Measurements from ENCODE around the gene PNP.

Gene PNP

DNA sequence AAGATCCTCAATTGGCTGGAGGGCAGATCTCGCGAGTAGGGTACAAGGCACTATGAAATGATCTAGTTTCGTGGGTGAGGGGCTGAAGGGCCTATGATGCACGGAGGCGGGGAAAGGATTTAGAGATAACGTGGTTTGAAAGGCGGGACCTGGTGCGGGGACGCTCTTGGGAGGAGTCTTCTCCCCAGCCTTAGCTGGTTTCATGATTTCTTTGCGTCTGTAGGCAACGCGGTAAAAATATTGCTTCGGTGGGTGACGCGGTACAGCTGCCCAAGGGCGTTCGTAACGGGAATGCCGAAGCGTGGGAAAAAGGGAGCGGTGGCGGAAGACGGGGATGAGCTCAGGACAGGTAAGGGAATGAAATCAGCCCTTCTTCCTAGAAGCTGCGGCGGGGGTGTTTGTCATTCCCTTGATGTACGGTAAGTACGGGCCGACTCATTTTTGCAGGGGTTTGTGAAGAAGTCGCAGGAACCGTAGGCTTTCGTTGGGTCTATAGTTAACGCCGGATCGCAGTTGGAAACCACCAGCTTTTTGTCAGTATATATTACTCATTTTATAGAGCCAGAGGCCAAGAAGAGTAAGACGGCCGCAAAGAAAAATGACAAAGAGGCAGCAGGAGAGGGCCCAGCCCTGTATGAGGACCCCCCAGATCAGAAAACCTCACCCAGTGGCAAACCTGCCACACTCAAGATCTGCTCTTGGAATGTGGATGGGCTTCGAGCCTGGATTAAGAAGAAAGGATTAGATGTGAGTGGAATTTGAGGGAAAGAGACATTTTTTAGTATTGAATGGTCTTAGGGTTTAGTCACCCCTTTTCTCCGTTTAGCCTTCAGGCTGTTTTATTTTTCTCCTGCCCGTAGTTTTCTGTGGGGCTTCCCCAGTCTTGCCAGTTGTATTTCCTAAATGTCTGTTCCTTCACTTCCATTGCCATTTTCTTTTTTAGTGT is 13.6 kb upstream of the PNP start:
- DNase-seq (ENCODE audit: low spot score), result no peak

DNA sequence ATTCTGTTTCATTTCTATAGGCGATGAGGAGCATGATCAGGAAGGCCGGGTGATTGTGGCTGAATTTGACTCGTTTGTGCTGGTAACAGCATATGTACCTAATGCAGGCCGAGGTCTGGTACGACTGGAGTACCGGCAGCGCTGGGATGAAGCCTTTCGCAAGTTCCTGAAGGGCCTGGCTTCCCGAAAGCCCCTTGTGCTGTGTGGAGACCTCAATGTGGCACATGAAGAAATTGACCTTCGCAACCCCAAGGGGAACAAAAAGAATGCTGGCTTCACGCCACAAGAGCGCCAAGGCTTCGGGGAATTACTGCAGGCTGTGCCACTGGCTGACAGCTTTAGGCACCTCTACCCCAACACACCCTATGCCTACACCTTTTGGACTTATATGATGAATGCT is 12.2 kb upstream of the PNP start:
- no peak for DNase-seq (ENCODE audit: low spot score)

DNA sequence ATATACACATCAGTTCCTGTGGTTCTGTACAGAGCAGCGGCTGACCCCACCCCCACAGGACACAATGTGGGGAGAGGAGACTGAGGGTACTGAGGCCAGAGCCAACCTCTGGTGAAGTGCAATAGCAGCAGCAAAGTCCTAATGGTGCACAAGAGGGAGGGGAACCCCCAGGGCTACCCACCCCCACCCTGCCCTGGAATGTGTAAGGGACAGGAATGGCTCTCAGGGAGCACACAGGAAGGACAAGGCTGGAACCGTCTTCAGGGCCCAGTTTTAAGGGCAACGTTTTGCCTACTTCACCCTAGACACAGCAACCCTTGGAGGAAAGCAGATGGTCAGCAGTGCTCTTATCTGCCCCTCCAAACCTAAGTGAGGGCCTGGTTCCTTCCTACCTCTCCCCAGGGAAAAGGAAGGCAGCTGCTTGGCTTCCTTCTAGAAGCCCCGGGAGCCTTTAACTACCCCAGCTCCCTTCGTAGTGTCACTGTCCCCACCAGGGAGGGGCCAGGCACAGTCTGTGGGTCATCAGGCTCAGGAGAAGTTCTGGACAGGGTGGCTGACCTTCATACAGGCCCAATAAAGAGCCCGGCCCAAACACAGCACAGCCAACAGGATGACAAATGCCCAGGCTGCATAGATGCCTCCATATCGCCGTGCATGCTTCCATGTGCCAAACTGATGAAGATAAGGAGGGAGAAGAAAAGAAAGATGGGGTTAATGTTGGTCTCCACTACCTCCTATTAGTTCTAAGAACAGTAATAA is 11.0 kb upstream of the PNP start:
- DNase-seq (ENCODE audit: low spot score), result no peak

DNA sequence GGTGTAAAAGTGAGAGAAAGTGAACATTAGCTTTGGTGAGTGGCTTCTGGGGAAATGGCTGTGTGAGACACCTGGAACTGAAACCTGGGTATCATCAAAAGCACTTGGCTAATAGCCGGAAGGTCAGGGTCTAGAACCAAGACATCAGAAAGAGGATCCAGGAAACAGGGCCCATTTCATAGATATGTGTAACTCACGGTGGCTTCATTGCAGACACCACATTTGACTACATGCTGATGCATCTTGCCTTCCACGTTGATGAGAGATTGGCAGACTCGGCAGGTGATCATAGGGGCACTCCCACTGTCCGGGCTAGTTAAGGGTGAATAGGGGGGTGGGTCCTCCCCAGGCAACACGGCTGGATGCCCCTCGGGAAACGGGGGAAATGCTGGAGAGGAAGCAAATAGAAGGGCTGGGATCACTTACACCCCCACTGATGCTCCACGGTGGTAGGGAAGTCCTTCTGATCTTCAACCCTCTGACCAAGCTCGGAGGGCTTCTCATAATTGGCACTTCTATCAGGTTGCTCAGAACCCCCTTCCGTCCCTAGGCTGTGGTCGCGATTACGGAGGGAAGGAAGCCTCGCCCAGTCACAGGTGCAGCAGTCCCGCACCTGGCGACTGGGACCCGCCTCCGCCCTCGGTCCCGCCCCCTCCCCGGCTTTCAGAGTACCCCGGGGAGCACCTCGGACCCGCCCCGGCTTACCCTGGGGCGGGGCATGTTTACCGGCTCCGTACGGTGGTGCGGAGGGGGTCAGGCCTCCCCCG is 8.6 kb upstream of the PNP start:
- DNase-seq (ENCODE audit: low spot score), result peak; percentile 27

DNA sequence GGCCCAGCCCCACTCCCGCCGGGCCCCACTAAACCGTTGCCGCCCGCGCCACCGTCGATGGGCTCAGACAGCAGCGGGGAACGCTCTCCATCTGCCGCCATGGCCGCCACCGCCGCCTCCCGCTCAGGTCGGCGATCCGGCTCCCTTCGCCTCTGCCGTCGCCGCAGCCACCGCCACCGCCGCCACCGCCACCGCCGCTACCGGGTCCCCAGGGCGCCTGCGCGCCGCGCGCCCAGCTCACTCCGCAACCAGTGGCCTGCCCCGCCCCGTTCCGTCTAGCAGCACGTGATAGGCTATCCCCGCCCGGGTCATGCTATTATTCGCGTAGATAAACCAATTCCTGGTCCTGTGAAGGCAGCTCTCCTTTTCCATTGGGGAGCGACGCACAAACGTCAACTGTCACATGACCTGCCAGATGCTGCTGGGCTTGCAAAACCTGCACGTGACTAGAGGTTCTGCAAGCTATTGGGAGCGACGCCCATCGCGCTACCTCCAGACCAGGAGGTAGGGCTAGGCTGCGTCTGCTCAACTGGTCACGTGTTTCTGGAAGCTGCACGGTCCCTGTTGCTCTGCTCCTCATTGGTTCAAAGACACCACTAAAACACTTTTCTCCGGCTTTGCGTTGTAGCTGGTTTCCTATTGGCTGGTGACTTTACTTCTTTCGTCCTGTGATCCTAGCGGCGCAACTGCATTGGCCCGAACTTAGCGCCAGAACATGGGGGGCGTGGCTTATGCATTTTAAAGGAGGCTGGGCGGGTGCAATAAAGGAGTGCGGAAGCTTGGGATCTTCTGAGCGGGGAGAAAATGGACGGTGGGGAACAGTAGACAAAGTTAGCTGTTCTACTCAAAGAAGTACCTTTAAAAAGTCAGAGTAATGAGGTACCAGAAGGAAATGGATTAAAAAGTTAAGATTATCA is 7.7 kb upstream of the PNP start, which contains the start of gene PIP4P1:
PIP4P1 (minus strand) TSS at position 210 of the 917 bp plus-strand sequence; CDS start at position 101, 109 bp downstream.
- peak; percentile 99 for DNase-seq (ENCODE audit: low spot score)

DNA sequence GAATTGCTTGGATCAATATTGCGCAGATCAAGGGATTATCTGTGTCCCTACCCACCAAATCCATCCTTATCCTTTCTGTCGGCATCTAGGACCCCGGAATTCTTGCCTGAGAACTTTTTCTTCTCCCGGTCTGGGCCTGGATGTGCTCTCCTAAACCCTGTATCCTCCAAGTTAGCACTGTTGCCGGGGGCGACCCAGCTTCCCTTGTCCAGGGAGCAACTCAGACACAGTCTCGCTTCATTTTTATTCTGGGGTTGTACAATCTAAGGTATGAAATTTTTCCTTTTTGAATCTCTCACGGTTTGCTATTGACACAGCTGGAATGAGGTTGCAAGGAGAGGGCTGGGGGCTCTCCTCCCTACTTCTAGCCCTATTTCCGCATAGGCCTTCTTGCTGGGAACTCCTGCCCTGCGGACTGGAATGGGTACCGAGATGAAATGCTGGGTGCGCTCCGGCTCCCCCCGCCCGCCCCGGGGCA is 403 bp upstream of the PNP start:
- DNase-seq (ENCODE audit: low spot score), result no peak

DNA sequence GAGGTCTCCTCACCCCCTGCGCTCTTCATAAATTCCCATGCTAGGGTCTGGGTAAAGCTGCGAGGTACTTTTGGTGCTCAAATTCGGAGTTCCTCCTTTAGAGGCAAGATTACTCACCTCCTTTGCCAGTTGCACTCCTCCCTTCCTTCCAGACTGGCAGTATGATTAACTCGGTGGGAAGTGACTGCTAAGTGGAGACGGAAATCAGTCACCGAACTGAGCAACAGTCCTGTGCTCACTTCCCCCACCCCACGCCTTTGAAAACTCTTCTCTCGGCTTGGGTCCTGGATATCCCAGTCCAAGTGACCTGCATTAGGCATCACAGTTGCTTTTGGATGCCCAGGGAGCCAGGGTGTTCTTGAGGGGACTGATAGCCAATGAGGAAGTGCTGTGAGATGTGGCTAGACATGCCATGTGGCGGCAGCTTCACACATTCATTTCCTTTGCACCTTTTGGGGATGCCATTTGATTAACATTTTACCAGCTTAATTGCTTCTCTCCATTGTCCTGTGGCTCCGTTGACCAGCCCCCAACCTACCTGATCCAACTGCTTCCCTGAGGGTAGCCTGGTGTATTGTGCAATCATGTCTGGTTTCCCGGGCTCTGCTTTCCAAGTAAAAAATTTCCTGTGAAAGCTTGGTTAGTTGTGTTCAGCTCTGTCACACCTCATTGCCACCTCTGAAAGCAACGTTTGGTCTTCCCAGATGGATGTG is 840 bp downstream of the PNP start:
- peak; percentile 84 for DNase-seq (ENCODE audit: low spot score)

DNA sequence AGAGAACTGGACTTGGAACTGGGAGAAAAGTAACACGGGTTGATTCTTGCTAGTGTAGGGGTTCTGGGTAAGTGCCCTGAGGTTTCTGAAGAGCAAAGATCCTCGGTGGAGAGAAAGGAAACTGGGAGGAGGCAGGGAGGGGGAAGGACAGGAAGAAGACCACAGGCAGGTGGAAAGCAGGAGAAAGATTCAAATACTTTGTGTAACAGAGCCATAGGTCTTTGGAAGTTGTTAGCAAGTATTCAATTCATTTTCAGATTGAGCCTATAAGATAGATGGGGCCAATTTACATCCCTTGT is 1.3 kb downstream of the PNP start:
- DNase-seq (ENCODE audit: low spot score), result no peak

DNA sequence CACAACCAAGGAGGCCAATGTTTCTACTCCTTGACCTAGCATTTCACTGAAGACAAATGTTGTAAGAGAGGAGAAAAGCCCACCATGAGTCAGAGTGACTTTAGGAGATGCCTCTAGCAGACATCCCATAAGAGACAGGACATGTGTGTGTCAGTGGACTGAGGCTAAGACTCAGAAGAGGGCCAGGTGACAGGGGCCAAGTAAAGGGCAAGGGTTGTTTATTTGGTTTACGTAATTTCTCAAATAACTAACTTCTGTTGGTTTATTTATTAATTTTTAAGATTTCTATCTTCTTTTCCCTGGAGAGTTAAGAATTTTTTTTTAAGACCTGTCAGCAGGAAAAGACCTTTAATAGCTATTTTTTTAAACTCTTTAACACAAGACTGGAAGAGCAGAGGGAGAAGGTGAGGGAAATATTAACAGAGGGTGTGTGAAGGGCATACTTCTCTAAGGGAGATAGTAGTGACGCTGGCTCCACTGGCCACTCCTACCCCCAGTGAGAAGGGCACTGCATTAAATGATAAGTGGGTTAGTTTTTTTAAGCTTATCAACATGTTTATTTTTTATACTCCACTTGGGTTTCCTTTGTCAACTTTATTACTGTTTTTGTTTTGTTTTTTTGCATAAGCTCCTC is 3.4 kb downstream of the PNP start:
- no peak for DNase-seq (ENCODE audit: low spot score)

DNA sequence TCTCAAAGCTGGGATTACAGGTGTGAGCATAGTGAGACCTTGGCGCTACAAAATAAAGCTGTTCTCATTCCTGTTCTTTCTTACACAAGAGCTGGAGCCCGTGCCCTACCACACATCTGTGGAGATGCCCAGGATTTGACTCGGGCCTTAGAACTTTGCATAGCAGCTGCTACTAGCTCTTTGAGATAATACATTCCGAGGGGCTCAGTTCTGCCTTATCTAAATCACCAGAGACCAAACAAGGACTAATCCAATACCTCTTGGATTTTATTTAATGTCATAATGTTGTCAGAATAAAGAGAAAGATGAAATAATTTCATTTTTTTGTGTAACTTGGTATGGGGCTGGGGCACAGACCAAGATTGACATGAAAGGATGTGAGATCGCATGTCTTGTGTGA is 7.6 kb downstream of the PNP start:
- DNase-seq (ENCODE audit: low spot score), result no peak

DNA sequence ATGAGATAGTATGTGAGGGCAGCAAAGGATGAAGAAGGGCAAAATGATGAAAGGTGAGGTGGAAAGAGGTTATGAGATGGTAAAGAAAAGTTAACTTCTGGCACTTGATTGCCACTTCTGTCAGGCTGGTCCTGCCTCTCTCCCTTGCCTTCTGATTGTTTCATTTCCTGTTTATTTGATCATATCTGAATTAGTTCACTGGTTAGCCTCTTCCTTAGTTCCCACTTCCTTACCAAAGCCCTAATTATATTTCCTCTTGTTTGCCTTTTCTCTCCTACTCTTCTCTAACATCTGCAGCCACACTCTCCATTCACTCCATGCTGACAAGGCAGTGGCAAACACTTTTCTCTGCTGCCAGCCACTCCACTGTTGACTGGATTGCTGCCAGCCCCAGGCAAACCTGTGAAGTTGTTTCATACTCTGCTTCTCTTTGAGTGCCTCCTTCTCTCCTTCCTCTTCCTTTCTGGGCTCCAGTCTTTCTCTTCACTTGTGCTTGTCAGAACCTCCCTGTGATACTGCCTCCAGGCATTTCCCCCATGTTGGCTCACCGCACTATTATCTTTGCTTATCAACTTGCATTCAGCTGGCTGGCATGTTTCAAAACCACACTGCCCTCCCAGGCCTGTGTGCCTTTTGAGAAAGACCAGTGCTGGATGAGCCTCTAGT is 8.1 kb downstream of the PNP start:
- DNase-seq (ENCODE audit: low spot score), result peak; percentile 40

DNA sequence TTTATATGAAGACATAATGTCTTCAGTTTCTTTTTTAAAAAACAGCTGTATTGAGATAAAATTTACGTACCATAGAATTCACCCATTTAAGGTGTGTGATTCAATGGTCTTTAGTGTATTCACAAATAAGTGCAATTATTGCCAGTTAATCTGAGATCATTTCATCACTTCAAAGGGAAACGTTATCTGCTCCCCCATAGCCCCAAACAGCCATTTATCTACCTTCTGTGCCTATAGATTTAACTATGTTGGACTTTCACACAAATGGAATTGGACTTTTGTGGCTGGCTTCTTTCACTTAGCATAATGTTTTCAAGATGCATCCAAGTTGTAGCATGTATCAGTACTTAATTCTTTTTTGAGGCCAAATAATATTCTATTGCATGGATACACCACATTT is 9.7 kb downstream of the PNP start:
- DNase-seq (ENCODE audit: low spot score), result no peak

DNA sequence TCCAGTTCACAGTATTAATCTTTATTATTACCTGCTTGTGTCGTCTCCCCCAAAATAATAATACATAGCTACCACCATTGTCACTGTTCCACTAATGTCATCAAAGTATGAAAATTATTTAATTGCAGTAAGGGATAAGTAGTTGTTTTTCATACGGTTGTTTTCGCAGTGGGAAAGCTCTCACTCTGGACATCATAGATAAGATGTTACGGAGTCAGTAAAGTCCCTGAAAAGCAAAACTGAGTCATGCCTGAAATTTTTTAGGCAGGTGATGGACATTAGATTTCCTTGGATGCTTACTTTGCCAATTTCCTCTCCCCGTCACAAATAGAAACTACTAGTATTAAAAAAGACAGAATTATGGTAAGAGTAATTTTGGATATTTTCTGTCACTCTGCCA is 13.2 kb downstream of the PNP start:
- DNase-seq (ENCODE audit: low spot score), result no peak

DNA sequence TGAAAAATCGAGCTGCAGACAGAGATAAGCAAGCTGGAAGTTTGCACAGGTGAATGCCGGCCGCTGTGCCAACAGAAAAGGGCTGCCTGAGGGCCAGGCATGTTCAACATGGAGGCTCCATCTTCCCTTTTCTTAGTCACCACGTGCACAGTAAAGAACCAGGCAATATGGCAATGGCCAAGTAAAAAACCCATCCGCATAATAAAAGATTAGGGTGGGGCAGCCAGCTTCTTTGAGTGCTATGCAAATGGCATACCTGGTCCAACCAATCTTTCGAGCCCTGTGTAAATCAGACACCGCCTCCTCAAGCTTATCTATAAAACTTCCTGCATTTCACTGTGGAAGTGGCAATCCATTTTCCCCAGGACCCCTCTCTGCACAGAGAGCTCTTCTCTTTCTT is 16.7 kb downstream of the PNP start:
- no peak for DNase-seq (ENCODE audit: low spot score)

DNA sequence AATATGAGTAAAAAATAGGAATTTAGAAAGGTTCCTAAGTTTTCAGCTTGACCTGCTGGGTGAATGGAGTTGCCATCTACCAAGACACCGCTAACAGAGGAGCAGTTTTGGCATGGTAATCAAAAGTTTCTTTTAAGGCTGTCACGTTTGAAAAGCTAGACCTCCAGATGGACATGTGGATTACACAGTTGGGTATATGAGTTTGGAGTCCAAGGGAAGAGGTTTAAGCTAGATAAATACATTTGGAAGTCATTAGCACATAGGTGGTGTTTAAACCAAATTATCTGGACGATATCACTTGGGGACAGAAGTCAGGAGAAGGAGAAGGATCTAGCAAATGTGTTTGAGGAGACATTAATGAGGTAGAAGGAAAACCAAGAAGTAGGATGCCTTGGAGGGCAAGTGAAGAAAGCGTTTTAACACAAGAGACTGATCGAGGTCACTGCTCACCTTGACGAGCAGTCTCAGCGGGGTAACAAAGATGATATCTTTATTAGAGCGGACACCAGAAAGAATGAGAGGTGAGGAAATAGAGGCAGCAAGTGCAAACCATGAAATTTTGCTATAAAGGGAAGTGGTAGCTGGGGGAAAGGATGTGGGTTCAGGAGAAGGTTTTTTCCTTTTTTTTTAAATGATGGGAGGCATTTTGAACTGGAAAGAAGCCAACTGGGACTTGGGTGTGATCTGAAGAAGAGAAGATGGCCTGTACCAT is 17.6 kb downstream of the PNP start:
- DNase-seq (ENCODE audit: low spot score), result no peak

DNA sequence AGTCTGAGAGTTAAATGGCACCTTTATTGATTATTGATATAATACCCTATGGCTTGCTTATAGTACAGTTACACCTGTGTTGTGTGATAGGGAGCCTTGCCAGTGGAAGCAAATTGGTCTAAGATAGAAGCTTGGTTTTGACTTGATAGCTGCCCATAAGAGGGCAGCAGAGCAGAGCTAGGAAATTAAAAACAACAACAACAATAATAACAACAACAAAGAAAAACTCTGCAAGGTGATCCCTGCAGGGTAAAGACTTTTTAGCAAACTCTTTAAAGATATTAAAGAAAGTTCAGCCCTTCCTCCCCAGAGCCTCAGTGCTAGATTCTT is 18.2 kb downstream of the PNP start:
- no peak for DNase-seq (ENCODE audit: low spot score)

DNA sequence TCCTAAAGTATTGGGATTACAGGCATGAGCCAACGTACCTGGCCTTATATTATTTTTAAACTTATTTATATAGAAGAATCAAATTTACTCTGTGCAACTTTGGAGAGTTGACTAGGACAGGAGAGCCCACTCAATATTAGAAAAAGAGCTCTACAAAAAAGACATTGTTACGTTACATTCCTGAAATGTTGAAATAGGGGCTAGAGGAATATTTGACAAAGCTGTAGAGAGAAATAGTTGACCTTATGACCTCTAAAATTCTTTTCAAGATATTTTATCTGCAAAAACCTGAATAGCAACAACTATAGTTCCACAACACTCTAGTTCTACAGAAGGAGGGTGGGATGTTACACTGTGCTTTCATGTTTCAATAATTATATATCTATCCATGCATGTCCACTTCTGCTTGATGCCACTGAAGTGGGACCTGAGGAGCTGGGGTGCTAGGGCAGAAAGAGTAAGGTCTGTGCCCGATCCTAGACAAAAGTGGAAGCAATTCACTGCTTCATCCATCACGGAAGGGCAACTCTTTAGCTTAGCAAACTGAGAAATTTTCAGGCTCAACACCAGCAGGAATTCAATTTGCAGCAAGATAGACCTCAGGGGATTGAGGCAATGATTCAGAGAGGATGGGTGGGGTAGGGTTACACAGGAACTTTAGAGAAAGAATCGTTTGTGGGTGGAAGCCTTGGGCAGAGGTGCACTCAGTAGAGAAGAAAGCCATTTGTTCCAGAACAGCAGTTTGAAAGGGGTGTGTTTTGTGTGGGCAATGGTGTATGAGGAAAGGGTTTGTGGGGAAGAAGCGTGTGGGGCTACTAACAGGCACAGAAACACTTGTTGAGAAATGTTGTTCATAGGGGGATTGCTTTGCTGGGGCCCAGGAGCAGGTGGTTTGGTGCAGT is 20.1 kb downstream of the PNP start:
- no peak for DNase-seq (ENCODE audit: low spot score)

DNA sequence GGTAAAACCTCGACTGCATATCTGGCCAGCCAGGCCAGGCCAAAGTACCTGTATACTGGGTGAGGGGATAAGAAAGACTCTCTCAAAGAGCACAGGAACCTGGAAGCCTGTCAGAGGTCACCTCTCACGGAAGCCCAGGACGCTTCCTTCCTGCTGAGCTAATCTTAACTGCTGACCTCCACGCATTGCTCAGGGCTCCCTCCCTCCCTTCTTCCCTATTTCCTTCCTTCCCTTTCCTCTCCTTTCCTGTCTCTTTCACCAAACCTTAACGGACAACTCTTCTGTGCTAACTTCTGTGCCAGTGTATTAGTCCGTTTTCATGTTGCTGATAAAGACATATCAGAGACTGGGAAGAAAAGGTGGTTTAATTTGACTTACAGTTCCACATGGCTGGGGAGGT is 21.4 kb downstream of the PNP start:
- no peak for DNase-seq (ENCODE audit: low spot score)
